ENCODE results near the gene TDRD10. TPM values are rescaled to one million over a fixed set of nuclear protein-coding genes. Genes with fewer than 3 reads are reported as not detected.

Gene TDRD10
- total and polyA plus RNA-seq, 2 of the 8 experiments (the other 6 are each of a cell fraction or from before 2014, with no cell fraction given): 0.15 to 0.27 TPM

GRCh38 chr1:154578058-154578418, 76.0 kb downstream of the TDRD10 start (continued):
- TF ChIP-seq CHD7 (IDR thresholded peaks at IDR 0.05; ENCODE audit: insufficient replicate concordance, low read length) (no peak), CHD1 (IDR thresholded peaks at IDR 0.05; ENCODE audit: low read depth, low read length) (no peak)

All from H1 (cell line).